ENCODE measurements around the gene ANOS1. TPM values are rescaled to one million over a fixed set of nuclear protein-coding genes. Genes with fewer than 3 reads are reported as not detected.
"Not testable (repeated sequence)": the region's sequence is repeated elsewhere in the genome, so short reads cannot be mapped to it uniquely, and the experiment has no call there.

The ANOS1 gene
- total RNA-seq, 2 donors from 2014 or later: 3.6 to 6.0 TPM

GRCh38 chrX:8500203-8500602 lies 231.7 kb downstream of the ANOS1 start:
- TF ChIP-seq CTCF (IDR thresholded peaks at IDR 0.05): no peak
- no peak for DNase-seq (ENCODE audit: low spot score)
- Histone ChIP-seq H3K4me3 (no peak overlapping the region), H3K27ac (no peak overlapping the region), H3K27me3 (no peaks in the 10 kb centered on the region), H3K36me3 (no peaks in the 10 kb centered on the region), H3K4me1 (no peaks in the 10 kb centered on the region), H3K9me3 (no peaks in the 10 kb centered on the region)

GRCh38 chrX:8495036-8495435 lies 236.9 kb downstream of the ANOS1 start:
- H3K27ac ChIP-seq; H3K4me1 ChIP-seq; H3K36me3 ChIP-seq; H3K27me3 ChIP-seq; H3K9me3 ChIP-seq; H3K4me3 ChIP-seq; DNase-seq (ENCODE audit: low spot score): not testable (repeated sequence)

GRCh38 chrX:8484360-8484949 lies 247.5 kb downstream of the ANOS1 start:
- Histone ChIP-seq H3K4me3 (no peak overlapping the region), H3K36me3 (no peaks in the 10 kb centered on the region), H3K4me1 (no peaks in the 10 kb centered on the region), H3K9me3 (no peaks in the 10 kb centered on the region), H3K27ac (no peak overlapping the region), H3K27me3 (no peaks in the 10 kb centered on the region)
- no peak for DNase-seq (ENCODE audit: low spot score)
- TF ChIP-seq CTCF (IDR thresholded peaks at IDR 0.05): no peak

Other genes with a start within 250 kb of the ANOS1 start
- not detected for gene FAM9A, start 69.2 kb upstream of the ANOS1 start, total RNA-seq